ENCODE measurements around the gene CCNI2.

GRCh38 chr5:132787076-132787475 is 39.9 kb downstream of the CCNI2 start:
- TF ChIP-seq CTCF (optimal IDR thresholded peaks at IDR 0.05 in 1 of 3, IDR thresholded peaks at IDR 0.05 in 1 of 3, conservative IDR thresholded peaks at IDR 0.05 in 1 of 3; ENCODE audit: extremely low read depth in 1 of 3, insufficient read depth in 2 of 3, low read length in 3 of 3) (no peak), EZH2 (IDR thresholded peaks at IDR 0.05; ENCODE audit: low read length) (no peak)

Measured in keratinocyte (primary cell).